GM21717 (cell line): ENCODE results near the gene HMGN4.
A peak's percentile ranks its signal among the peaks of the same experiment; 100 is the strongest.
"Not testable (repeated sequence)": the region's sequence is repeated elsewhere in the genome, so short reads cannot be mapped to it uniquely, and the experiment has no call there.

Experiments
- ATAC-seq: cut with Tn5 transposase; IDR thresholded peaks from one replicate; pipeline ENCODE4 v1.9.1; 2021; ENCODE audit warnings: mild to moderate bottlenecking, moderate library complexity; ENCODE audit not compliant: unreplicated experiment

The HMGN4 gene

GRCh38 chr6:26537846-26538571, at the start of gene HMGN4:
Gene HMGN4, plus strand, starts transcription at chr6:26538366. Its CDS starts 6,841 bp downstream, at chr6:26545207.
- ATAC-seq = peak; percentile 54

- no peak for ATAC-seq
These were observed 47.9 kb upstream of the HMGN4 start for GRCh38 chr6:26489996-26490964.

- no peak for ATAC-seq
These were observed 46.6 kb upstream of the HMGN4 start for GRCh38 chr6:26491604-26492003.

GRCh38 chr6:26493258-26493657, 44.9 kb upstream of the HMGN4 start:
- no peak for ATAC-seq

GRCh38 chr6:26494117-26494516, 44.0 kb upstream of the HMGN4 start:
- no peak for ATAC-seq

- ATAC-seq = no peak
These were observed 42.9 kb upstream of the HMGN4 start for GRCh38 chr6:26495281-26495680.

GRCh38 chr6:26497610-26498009, 40.6 kb upstream of the HMGN4 start:
- no peak for ATAC-seq

GRCh38 chr6:26500102-26500501, 38.1 kb upstream of the HMGN4 start, which contains the start of gene BTN1A1:
Gene BTN1A1, plus strand, starts transcription at chr6:26500303. Its CDS starts 984 bp downstream, at chr6:26501287.
- no peak for ATAC-seq

GRCh38 chr6:26501482-26501986, 36.6 kb upstream of the HMGN4 start:
- no peak for ATAC-seq

GRCh38 chr6:26502165-26502564, 36.0 kb upstream of the HMGN4 start:
- no peak for ATAC-seq

- no peak for ATAC-seq
These were observed 35.5 kb upstream of the HMGN4 start for GRCh38 chr6:26502626-26503025.

- ATAC-seq = no peak
These were observed 30.5 kb upstream of the HMGN4 start for GRCh38 chr6:26507658-26508057.

GRCh38 chr6:26511033-26511432, 27.1 kb upstream of the HMGN4 start:
- ATAC-seq = not testable (repeated sequence)

GRCh38 chr6:26514984-26515383, 23.2 kb upstream of the HMGN4 start:
- no peak for ATAC-seq

GRCh38 chr6:26516481-26517427, 21.4 kb upstream of the HMGN4 start:
- ATAC-seq = no peak

GRCh38 chr6:26519359-26519758, 18.8 kb upstream of the HMGN4 start:
- no peak for ATAC-seq

GRCh38 chr6:26520237-26520849, 17.8 kb upstream of the HMGN4 start:
- ATAC-seq = peak; percentile 28

- ATAC-seq = peak; percentile 57
These were observed 17.1 kb upstream of the HMGN4 start for GRCh38 chr6:26520850-26521599.
